GM21825 (cell line): ENCODE data around the gene MTA1.

ENCODE experiments used
- ATAC-seq: cut with Tn5 transposase; IDR thresholded peaks from one replicate; pipeline ENCODE4 v1.9.1; 2021; ENCODE audit warnings: mild to moderate bottlenecking, moderate library complexity; ENCODE audit not compliant: unreplicated experiment

MTA1 gene

GRCh38 chr14:105495990-105496830, 76.6 kb downstream of the MTA1 start:
- ATAC-seq: no peak

DNA sequence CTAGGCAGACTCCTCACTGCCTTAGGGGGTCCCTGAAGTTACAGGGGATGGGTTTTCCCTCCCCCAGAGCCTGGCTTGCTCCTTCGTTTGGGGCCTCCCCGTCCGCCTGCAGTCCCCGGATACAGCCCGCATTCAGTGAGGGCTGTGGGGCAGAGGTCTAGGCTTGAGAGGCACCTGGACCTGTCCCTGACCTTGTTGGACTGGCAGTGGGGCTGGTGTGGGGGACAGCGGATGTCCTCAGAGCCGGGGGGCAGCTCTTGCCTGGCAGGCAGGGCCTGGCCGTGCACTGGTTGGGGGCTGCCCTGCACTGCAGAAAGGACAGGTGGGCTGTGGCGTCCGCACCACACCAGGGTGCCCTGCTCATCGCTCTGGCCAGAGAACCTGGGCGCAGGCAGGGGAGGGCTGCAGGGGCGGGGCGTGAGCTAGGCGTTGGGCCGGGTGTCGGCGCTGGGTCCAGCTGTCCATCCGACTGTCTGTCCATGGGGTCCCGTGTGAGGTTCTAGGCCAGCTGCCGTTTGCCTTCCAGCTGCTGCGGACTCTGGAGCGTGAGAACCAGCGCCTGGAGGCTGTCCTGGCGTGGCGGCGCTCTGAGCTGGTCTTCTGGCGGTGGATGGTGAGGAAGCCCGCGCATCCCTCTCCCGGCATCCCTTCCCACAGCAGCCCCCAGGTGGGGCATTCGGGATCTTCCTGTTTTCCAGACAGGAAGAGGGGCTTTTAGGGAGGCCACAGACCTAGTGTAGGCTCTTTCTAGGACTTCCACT, 77.4 kb downstream of the MTA1 start:
- ATAC-seq: no peak

- ATAC-seq: no peak
These were observed 78.2 kb downstream of the MTA1 start for GRCh38 chr14:105497671-105498429.

GRCh38 chr14:105498430-105499255, 79.0 kb downstream of the MTA1 start:
- no peak for ATAC-seq

DNA sequence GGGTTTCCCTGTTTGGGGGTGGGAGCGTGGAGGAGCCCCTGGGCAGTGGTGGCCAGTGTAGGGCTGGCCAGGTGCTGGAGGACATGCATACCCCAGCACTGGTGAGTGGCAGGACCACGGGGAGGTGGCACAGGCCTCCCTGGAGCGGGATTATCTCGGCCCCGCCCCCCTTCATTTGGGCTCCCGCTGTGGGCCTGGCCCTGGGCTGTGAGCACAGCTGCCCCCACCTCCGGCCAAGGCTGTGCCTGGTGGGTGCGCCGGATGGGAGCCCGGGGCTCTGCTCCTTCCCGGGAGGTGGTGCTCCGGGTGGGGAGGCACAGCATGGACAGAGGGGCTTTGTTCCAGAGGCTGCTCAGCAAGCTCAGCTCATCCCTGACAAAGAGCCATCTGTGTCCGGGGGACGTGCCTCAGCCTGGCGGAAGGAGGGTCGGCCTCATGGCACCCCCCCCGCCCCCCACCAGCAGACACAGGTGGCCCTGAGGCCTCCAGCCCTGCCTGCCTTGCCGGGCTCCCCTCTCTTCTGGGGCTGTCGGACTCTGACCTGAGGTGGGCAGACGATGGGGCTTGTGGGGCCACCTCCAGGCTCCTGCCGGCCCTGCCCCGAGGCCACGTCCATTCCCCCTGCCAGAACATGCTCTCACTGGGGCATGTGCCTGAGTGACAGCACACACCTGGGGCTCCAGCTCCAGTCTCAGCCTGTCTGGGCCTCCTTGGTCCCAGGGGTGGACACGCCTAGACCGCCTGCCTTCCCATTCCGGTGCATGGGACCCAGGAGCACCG, 79.8 kb downstream of the MTA1 start:
- ATAC-seq: no peak

- no peak for ATAC-seq
These were observed 80.6 kb downstream of the MTA1 start for GRCh38 chr14:105500036-105500725.

DNA sequence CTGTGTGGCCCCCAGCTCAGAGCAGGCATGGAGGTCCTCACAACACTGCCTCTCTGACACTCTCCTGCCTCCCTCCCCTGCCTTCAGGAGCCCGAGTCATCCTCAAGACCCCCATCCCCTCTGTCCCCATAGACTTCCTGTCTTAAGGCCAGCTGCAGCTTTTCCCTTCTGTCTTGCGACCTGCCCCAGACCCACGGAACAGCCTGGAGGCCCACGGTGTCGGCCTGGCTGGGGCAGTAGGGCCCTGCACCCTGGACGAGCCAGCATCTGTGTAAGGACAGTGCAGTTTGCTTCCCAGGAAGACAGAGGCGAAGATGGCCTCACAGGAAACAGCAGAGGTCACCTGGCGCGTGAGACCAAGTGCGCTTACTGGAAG, 81.1 kb downstream of the MTA1 start:
- ATAC-seq: no peak

GRCh38 chr14:105501504-105502291, 82.1 kb downstream of the MTA1 start:
- ATAC-seq: no peak

GRCh38 chr14:105502446-105503295, 83.0 kb downstream of the MTA1 start:
- no peak for ATAC-seq

DNA sequence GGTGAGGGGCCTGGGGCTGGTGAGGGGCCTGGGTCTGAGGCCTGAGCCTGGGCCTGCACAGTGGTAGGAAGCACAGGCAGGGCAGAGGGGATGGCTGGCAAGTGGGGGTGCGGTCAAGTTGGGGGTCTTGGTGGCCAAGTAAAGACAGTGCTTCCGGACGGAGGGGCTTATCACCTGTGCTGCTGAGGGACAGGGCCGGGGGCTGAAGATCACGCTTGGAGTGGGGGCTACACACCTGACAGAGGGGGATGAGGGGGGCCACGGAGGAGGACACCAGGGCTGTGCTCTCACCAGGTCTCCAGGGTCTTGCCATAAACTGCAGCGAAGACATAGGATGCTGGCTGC, 83.6 kb downstream of the MTA1 start:
- ATAC-seq: no peak

GRCh38 chr14:105503935-105504692, 84.5 kb downstream of the MTA1 start:
- ATAC-seq: no peak

GRCh38 chr14:105505101-105505500, 85.5 kb downstream of the MTA1 start:
- no peak for ATAC-seq

DNA sequence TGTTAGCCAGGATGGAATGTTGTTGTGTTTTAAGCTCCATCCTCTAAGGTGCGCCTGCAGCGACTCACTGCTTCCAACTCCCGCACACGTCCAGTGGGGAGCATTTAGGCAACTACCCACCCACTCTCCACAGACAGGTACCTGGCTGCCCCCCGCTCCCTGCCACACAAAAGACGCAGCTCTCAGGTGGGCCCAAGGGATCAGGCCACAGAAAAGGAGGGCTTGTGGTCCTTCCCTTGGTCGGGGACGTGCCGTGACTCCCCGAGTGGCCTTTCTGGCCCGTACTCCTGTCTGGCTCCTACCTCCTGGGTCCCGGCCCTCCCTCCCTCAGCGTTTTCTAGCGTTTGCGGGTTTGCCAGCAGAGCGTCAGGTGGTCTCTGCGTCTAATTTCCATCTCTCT, 87.6 kb downstream of the MTA1 start:
- ATAC-seq: no peak

- no peak for ATAC-seq
These were observed 88.4 kb downstream of the MTA1 start for GRCh38 chr14:105508069-105508468.

- no peak for ATAC-seq
These were observed 89.0 kb downstream of the MTA1 start for GRCh38 chr14:105508601-105509000.

- ATAC-seq: no peak
These were observed 97.5 kb downstream of the MTA1 start for GRCh38 chr14:105517096-105517495.
